Loucy (cell line): ENCODE results near the gene HDLBP.

Source experiments
- H2AFZ ChIP-seq: fragments of 200-600 bp; sonication (generic); 2 replicates; pipeline ENCODE4 v1.6.0; 2016; ENCODE audit warnings: antibody characterized with exemption, mild to moderate bottlenecking, low read length, moderate library complexity
- H3F3A ChIP-seq: fragments of 200-600 bp; 2 replicates; pipeline ENCODE4 v1.6.0; 2016; ENCODE audit warnings: antibody characterized with exemption, low read depth, mild to moderate bottlenecking
- H3K27me3 ChIP-seq: fragments of 200-600 bp; sonication (generic); 2 replicates; pipeline ENCODE4 v1.6.1; 2014; ENCODE audit warnings: low read length, mild to moderate bottlenecking; ENCODE audit not compliant: insufficient read depth, poor library complexity, severe bottlenecking
- H3K36me3 ChIP-seq: fragments of 200-600 bp; sonication (generic); 2 replicates; pipeline ENCODE4 v1.6.1; 2016; ENCODE audit warnings: low read length; ENCODE audit not compliant: insufficient read depth
- H3K4me1 ChIP-seq: fragments of 200-600 bp; sonication (generic); 2 replicates; pipeline ENCODE4 v1.5.1; 2014; ENCODE audit warnings: low read length, mild to moderate bottlenecking; ENCODE audit not compliant: insufficient read depth, poor library complexity, severe bottlenecking
- H3K4me2 ChIP-seq: fragments of 200-600 bp; sonication (generic); 2 replicates; pipeline ENCODE4 v1.6.0; 2014; ENCODE audit warnings: antibody characterized with exemption, low read length, low read depth, mild to moderate bottlenecking; ENCODE audit not compliant: poor library complexity, severe bottlenecking
- H3K4me3 ChIP-seq: fragments of 200-600 bp; sonication (generic); 2 replicates; pipeline ENCODE4 v1.5.1; 2014; ENCODE audit warnings: low read length, mild to moderate bottlenecking, mixed read lengths; ENCODE audit not compliant: poor library complexity, severe bottlenecking
- H3K79me2 ChIP-seq: fragments of 200-600 bp; sonication (generic); 2 replicates; pipeline ENCODE4 v1.6.1; 2014; ENCODE audit warnings: low read length; ENCODE audit not compliant: insufficient read depth
- H3K9ac ChIP-seq: fragments of 200-600 bp; sonication (generic); 2 replicates; pipeline ENCODE4 v1.6.0; 2014; ENCODE audit warnings: mild to moderate bottlenecking, low read depth, low read length, moderate library complexity; ENCODE audit not compliant: poor library complexity, severe bottlenecking
- H3K9me2 ChIP-seq: fragments of 200-600 bp; sonication (generic); replicated peaks from 2 replicates; pipeline ENCODE4 v1.6.1; 2016; ENCODE audit warnings: low read depth, low read length, mixed read lengths
- H3K9me3 ChIP-seq: fragments of 200-600 bp; sonication (generic); 2 replicates; pipeline ENCODE4 v1.6.1; 2014; ENCODE audit warnings: mild to moderate bottlenecking, antibody characterized with exemption, low read length, low read depth; ENCODE audit not compliant: insufficient read depth
- H4K20me1 ChIP-seq: fragments of 200-600 bp; sonication (generic); 2 replicates; pipeline ENCODE4 v1.6.0; 2014; ENCODE audit warnings: antibody characterized with exemption, low read length, mild to moderate bottlenecking; ENCODE audit not compliant: insufficient read depth, poor library complexity, severe bottlenecking
- EZH2phosphoT487 ChIP-seq: fragments of 200-600 bp; IDR thresholded peaks from 2 replicates; pipeline ENCODE4 v1.6.1; 2018; ENCODE audit warnings: antibody characterized with exemption, mild to moderate bottlenecking, moderate library complexity, borderline replicate concordance
- TF ChIP-seq, protein P1 (sequence below): fragments of 200-600 bp; sonication (generic); conservative IDR thresholded peaks from 2 replicates; pipeline ENCODE4 v1.5.1; 2014; ENCODE audit warnings: mild to moderate bottlenecking, antibody characterized with exemption, low read length

The HDLBP gene

DNA sequence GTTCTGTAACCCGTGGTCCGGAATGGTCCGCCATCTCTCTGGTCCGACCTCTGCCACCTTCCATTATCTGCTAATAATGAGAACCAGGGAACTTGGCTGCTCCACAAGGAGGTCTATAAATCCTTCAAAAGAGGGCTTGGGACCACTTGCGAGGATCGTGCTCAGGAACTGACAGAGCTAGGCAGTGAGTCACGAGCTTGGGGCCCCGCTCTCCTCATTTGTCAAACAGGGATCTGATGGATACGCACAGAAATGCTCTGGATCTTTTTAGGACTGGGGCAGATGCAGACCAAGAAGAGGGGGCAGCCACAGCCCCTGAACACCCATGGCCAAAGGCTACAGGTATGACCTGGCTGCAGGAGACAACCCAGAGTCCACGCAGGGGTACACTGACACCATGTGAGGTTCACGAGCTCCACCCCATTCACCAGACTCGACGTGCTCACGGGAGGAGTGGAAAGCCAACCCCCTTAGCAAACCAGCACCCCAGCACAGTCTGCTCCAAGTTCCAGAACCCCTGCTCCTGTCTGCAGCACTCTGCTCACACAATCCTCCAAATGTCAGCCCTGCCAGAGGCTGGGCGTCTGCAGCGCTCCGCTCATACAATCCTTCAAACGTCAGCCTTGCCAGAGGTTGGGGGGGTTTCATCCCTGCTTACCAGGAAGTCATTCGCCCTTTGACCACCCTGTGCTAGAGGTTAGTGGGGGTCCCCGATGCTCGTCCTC lies 81.2 kb downstream of the HDLBP start:
- Histone ChIP-seq H3K4me1 (no peaks in the 10 kb centered on the region), H3K27me3 (no peaks in the 10 kb centered on the region), H3K79me2 (no peaks in the 10 kb centered on the region), H3F3A (no peaks in the 10 kb centered on the region), H3K9me3 (no peaks in the 10 kb centered on the region), H3K9me2 (no peaks in the 10 kb centered on the region), H3K4me2 (no peak overlapping the region), H3K9ac (no peak overlapping the region), H4K20me1 (no peaks in the 10 kb centered on the region), H2AFZ (no peak overlapping the region), H3K4me3 (no peak overlapping the region), H3K36me3 (peaks cover 82% of the 10 kb centered on the region; the same call in 1 of the 2 replicates)
- no peak for TF ChIP-seq EZH2phosphoT487
- TF ChIP-seq, protein P1, sequence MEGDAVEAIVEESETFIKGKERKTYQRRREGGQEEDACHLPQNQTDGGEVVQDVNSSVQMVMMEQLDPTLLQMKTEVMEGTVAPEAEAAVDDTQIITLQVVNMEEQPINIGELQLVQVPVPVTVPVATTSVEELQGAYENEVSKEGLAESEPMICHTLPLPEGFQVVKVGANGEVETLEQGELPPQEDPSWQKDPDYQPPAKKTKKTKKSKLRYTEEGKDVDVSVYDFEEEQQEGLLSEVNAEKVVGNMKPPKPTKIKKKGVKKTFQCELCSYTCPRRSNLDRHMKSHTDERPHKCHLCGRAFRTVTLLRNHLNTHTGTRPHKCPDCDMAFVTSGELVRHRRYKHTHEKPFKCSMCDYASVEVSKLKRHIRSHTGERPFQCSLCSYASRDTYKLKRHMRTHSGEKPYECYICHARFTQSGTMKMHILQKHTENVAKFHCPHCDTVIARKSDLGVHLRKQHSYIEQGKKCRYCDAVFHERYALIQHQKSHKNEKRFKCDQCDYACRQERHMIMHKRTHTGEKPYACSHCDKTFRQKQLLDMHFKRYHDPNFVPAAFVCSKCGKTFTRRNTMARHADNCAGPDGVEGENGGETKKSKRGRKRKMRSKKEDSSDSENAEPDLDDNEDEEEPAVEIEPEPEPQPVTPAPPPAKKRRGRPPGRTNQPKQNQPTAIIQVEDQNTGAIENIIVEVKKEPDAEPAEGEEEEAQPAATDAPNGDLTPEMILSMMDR = no peak

DNA sequence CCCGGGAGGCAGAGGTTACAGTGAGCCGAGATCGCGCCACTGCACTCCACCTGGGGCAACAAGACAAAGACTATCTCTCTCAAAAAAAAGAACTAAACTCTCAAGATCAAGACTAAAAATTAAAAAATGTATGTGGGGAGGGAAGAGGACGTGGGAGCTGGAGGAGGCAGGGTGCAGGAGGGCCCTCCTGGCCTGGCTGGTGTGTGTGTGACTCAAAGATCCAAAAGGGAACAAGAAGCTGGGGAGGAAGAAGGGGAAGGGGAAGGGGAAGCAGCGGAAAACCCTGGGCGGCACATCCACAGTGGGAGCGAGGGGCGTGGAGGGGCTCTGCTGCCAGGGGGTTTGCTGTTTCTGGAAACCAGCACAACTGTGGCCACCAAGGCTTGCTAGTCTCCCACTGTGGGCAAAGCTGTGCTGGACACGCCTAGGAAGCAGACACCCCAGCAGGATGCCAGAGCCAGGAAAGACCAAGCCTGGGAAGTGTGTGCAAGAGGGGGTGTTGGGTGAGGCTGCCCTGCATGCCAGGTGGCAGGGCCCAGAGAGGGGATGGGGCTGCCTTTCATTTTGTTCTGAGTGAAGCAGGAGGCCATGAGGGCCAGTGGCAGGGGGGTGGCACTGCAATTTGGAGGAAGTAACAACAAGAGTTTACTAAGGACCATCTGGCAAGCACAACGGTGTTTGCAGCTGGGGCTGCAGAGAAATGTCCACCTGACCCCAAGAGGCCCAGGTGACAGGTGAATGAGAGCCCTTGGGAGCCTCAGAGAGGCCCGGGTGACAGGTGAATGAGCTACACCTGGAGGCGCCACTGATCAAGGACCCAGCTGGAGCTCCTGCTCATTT lies 82.5 kb downstream of the HDLBP start:
- Histone ChIP-seq H3K36me3 (peaks cover 82% of the 10 kb centered on the region; the same call in 1 of the 2 replicates), H3K9ac (no peak overlapping the region), H3F3A (no peaks in the 10 kb centered on the region)

DNA sequence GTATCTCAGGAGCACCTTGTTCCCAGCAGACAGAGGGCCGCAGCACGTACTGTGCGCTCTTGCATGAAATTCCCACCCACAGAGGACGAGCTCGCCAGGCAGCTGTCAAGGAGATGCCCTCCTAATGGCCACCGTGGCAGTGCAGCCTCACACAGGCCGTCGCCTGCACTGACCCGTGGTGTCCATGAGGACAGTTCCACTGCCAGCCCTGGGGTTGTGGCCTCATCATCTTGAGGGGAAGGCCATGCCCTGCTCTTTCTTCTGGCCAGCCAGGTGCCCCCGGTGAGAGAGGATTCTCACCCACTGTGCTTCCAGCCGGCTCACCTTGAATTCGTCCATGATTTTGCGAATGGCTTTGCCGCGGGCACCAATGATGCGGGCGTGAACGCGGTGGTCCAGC lies 85.0 kb downstream of the HDLBP start:
- Histone ChIP-seq H2AFZ (no peak overlapping the region), H3K36me3 (peaks cover 62% of the 10 kb centered on the region; the same call in 1 of the 2 replicates), H3K27me3 (no peaks in the 10 kb centered on the region), H3K9ac (no peak overlapping the region), H3F3A (no peaks in the 10 kb centered on the region), H3K4me3 (no peak overlapping the region), H3K9me3 (no peaks in the 10 kb centered on the region), H3K9me2 (no peaks in the 10 kb centered on the region), H4K20me1 (no peaks in the 10 kb centered on the region), H3K4me2 (no peak overlapping the region), H3K79me2 (no peaks in the 10 kb centered on the region), H3K4me1 (no peaks in the 10 kb centered on the region)
- TF ChIP-seq, protein P1 = no peak
- TF ChIP-seq EZH2phosphoT487 = no peak

More for the DNA sequence above, 82.5 kb downstream of the HDLBP start:
- H3K9me3 ChIP-seq = no peaks in the 10 kb centered on the region
- H3K9me2 ChIP-seq = no peaks in the 10 kb centered on the region
- no peak overlapping the region for H3K4me2 ChIP-seq
- H3K4me1 ChIP-seq = no peaks in the 10 kb centered on the region
- H3K4me3 ChIP-seq = no peak overlapping the region
- no peaks in the 10 kb centered on the region for H4K20me1 ChIP-seq
- no peaks in the 10 kb centered on the region for H3K79me2 ChIP-seq
- TF ChIP-seq EZH2phosphoT487 = no peak
- TF ChIP-seq, protein P1 = no peak
- H3K27me3 ChIP-seq = no peaks in the 10 kb centered on the region
- no peak overlapping the region for H2AFZ ChIP-seq
